H1 (cell line): ENCODE results near the gene IGFALS. TPM values are rescaled to one million over a fixed set of nuclear protein-coding genes. Genes with fewer than 3 reads are reported as not detected.

Experiments used
- CTCF ChIA-PET: fragments of 300-600 bp; sonication (Branson Sonifier 250); formaldehyde crosslinking; loops from one replicate; lab custom pipeline; 2021; ENCODE audit not compliant: partially characterized antibody; lab: Charles Lee
- POLR2A ChIA-PET: fragments of 300-600 bp; sonication (Branson Sonifier 250); formaldehyde crosslinking; loops from one replicate; lab custom pipeline; 2021; ENCODE audit warnings: inconsistent platforms; ENCODE audit not compliant: partially characterized antibody; lab: Charles Lee
- DNase-seq, 2 experiments: peaks; one replicate each; pipeline versions ENCODE4 v3.0.0 to v3.0.0-alpha.2; 2010 to 2022; ENCODE audit warnings: low spot score in 2 of 2, low read depth in 1 of 2, mixed read lengths in 1 of 2
- FAIRE-seq: peaks from 2 replicates; lab custom pipeline; 2011; peaks lifted over from hg19 to GRCh38; lab: Jason Lieb, UNC
- H2AFZ ChIP-seq: 2 replicates; pipeline ENCODE4 v1.8.1; 2012; ENCODE audit warnings: low read length, inconsistent platforms
- H2AK5ac ChIP-seq: 2 replicates; pipeline ENCODE4 v1.6.1; 2013; ENCODE audit warnings: low read depth, low read length
- H2BK120ac ChIP-seq: replicated peaks from 2 replicates; pipeline ENCODE3; 2013; ENCODE audit warnings: low read depth, low read length, inconsistent platforms
- H2BK12ac ChIP-seq: 2 replicates; pipeline ENCODE4 v1.6.1; 2013; ENCODE audit warnings: low read depth, low read length
- H2BK15ac ChIP-seq: 2 replicates; pipeline ENCODE4 v1.6.1; 2013; ENCODE audit warnings: low read length
- H2BK20ac ChIP-seq: 2 replicates; pipeline ENCODE4 v1.6.1; 2013; ENCODE audit warnings: low read length
- H2BK5ac ChIP-seq: 2 replicates; pipeline ENCODE4 v1.6.1; 2013; ENCODE audit warnings: low read depth, low read length
- H3K14ac ChIP-seq: 2 replicates; pipeline ENCODE4 v1.6.1; 2013; ENCODE audit warnings: inconsistent platforms; ENCODE audit not compliant: insufficient read length
- H3K18ac ChIP-seq: 2 replicates; pipeline ENCODE4 v1.6.1; 2013; ENCODE audit warnings: low read length; ENCODE audit errors: extremely low read depth
- H3K23ac ChIP-seq: 2 replicates; pipeline ENCODE4 v1.6.1; 2013; ENCODE audit warnings: inconsistent platforms; ENCODE audit not compliant: insufficient read length
- H3K23me2 ChIP-seq: 2 replicates; pipeline ENCODE4 v1.6.1; 2013; ENCODE audit warnings: low read depth, low read length
- H3K27ac ChIP-seq: 2 replicates; pipeline ENCODE4 v1.6.1; 2011; ENCODE audit warnings: low read depth, low read length, inconsistent platforms
- H3K27me3 ChIP-seq, 4 experiments: replicated peaks in 1 of 4; 1 replicate in 1 of 4; 2 replicates in 3 of 4; pipeline versions ENCODE4 v1.6.1 to v1.8.1; 2011 to 2013; ENCODE audit warnings: low read length in 3 of 4, mild to moderate bottlenecking in 3 of 4, inconsistent platforms in 2 of 4, mixed read lengths in 2 of 4, moderate library complexity in 1 of 4; ENCODE audit not compliant: control insufficient read depth in 3 of 4, insufficient read depth in 3 of 4; ENCODE audit errors: extremely low read depth in 1 of 4
- H3K36me3 ChIP-seq, 4 experiments: 2 replicates each; pipeline versions ENCODE4 v1.6.1 to v1.8.1; 2011 to 2013; ENCODE audit warnings: mild to moderate bottlenecking in 4 of 4, low read length in 3 of 4, moderate library complexity in 2 of 4, control low read depth in 1 of 4, inconsistent platforms in 1 of 4; ENCODE audit not compliant: insufficient read depth in 4 of 4, control insufficient read depth in 2 of 4
- H3K4ac ChIP-seq: replicated peaks from 2 replicates; pipeline ENCODE3; 2013; ENCODE audit warnings: low read length, low read depth, mixed read lengths, inconsistent platforms; ENCODE audit not compliant: insufficient read length
- H3K4me1 ChIP-seq, 4 experiments: replicated peaks in 1 of 4; 1 replicate in 1 of 4; 2 replicates in 3 of 4; pipeline versions ENCODE4 v1.6.1 to v1.8.1; 2011 to 2013; ENCODE audit warnings: low read length in 3 of 4, inconsistent platforms in 2 of 4, mixed read lengths in 1 of 4; ENCODE audit not compliant: insufficient read depth in 4 of 4, control insufficient read depth in 3 of 4
- H3K4me2 ChIP-seq, 2 experiments: 2 replicates each; pipeline versions ENCODE4 v1.6.1 to v1.8.1; 2011 to 2013; ENCODE audit warnings: low read depth in 2 of 2, low read length in 2 of 2, control low read depth in 1 of 2, inconsistent platforms in 1 of 2, mild to moderate bottlenecking in 1 of 2; ENCODE audit not compliant: insufficient read depth in 1 of 2
- H3K4me3 ChIP-seq, 4 experiments: fragments of 200-600, 300-600 bp in 1 of 4; sonication (generic), shearing (Covaris generic), sonication (Bioruptor Twin) in 1 of 4; 2 replicates each; pipeline versions ENCODE4 v1.5.1 to v1.8.1; 2011 to 2016; ENCODE audit warnings: low read length in 4 of 4, low read depth in 3 of 4, control low read depth in 2 of 4, inconsistent platforms in 2 of 4, mild to moderate bottlenecking in 2 of 4, mixed read lengths in 1 of 4, moderate library complexity in 1 of 4; ENCODE audit not compliant: insufficient read depth in 2 of 4; ENCODE audit errors: extremely low read depth in 1 of 4
- H3K56ac ChIP-seq: replicated peaks from 2 replicates; pipeline ENCODE3; 2013; ENCODE audit warnings: low read depth, mild to moderate bottlenecking, mixed read lengths, low read length, inconsistent platforms; ENCODE audit not compliant: insufficient read length
- H3K79me1 ChIP-seq: 2 replicates; pipeline ENCODE4 v1.6.1; 2013; ENCODE audit warnings: low read depth, low read length, control low read depth
- H3K79me2 ChIP-seq, 2 experiments: 2 replicates each; pipeline versions ENCODE4 v1.6.1 to v1.8.1; 2012 to 2013; ENCODE audit warnings: low read length in 2 of 2, mild to moderate bottlenecking in 2 of 2, inconsistent platforms in 1 of 2; ENCODE audit not compliant: insufficient read depth in 2 of 2, control insufficient read depth in 1 of 2
- H3K9ac ChIP-seq, 4 experiments: replicated peaks in 1 of 4; 1 replicate in 1 of 4; 2 replicates in 3 of 4; pipeline versions ENCODE4 v1.6.1 to v1.8.1; 2011 to 2013; ENCODE audit warnings: low read depth in 3 of 4, low read length in 3 of 4, control low read depth in 2 of 4, mild to moderate bottlenecking in 2 of 4, moderate library complexity in 2 of 4, inconsistent platforms in 1 of 4; ENCODE audit errors: extremely low read depth in 1 of 4
- H3K9me3 ChIP-seq, 2 experiments: 2 replicates each; pipeline versions ENCODE4 v1.6.1 to v1.8.1; 2012 to 2013; ENCODE audit warnings: mild to moderate bottlenecking in 2 of 2, moderate library complexity in 2 of 2, control low read depth in 1 of 2, inconsistent platforms in 1 of 2, low read depth in 1 of 2, low read length in 1 of 2, mixed read lengths in 1 of 2; ENCODE audit not compliant: insufficient read depth in 2 of 2
- H4K20me1 ChIP-seq, 2 experiments: replicated peaks in 1 of 2; 2 replicates each; pipeline versions ENCODE3 to v1.8.1; 2011 to 2013; ENCODE audit warnings: inconsistent platforms in 2 of 2, low read length in 2 of 2, mild to moderate bottlenecking in 1 of 2; ENCODE audit not compliant: insufficient read depth in 2 of 2, control insufficient read depth in 1 of 2
- H4K5ac ChIP-seq: 2 replicates; pipeline ENCODE4 v1.6.1; 2013; ENCODE audit warnings: low read length, low read depth, mixed read lengths, inconsistent platforms; ENCODE audit not compliant: insufficient read length
- H4K8ac ChIP-seq: 2 replicates; pipeline ENCODE4 v1.8.0; 2013; ENCODE audit warnings: mild to moderate bottlenecking, moderate library complexity, low read length, inconsistent platforms; ENCODE audit not compliant: insufficient read depth; ENCODE audit errors: extremely low read depth
- H4K91ac ChIP-seq: replicated peaks from 2 replicates; pipeline ENCODE3; 2013; ENCODE audit warnings: low read length, mixed read lengths, inconsistent platforms; ENCODE audit not compliant: insufficient read length
- BCL11A ChIP-seq, 2 experiments: IDR thresholded peaks; one replicate each; pipeline ENCODE4 v1.6.1; 2011; ENCODE audit warnings: low read depth in 2 of 2, low read length in 2 of 2, mild to moderate bottlenecking in 2 of 2
- CHD2 ChIP-seq: IDR thresholded peaks from 2 replicates; pipeline ENCODE4 v1.6.1; 2012; ENCODE audit warnings: low read length, improper control_type of control experiment
- GTF2F1 ChIP-seq: IDR thresholded peaks from 2 replicates; pipeline ENCODE4 v1.6.1; 2012; ENCODE audit warnings: low read depth, low read length, improper control_type of control experiment, borderline replicate concordance
- HDAC6 ChIP-seq: IDR thresholded peaks from one replicate; pipeline ENCODE4 v1.7.1; 2012; ENCODE audit warnings: low read depth, mild to moderate bottlenecking, inconsistent platforms, low read length, moderate library complexity
- MAX ChIP-seq: IDR thresholded peaks from 2 replicates; pipeline ENCODE4 v1.6.1; 2012; ENCODE audit warnings: inconsistent platforms
- POU5F1 ChIP-seq: IDR thresholded peaks from 2 replicates; pipeline ENCODE4 v1.6.1; 2011; ENCODE audit warnings: low read depth, mild to moderate bottlenecking, low read length, moderate library complexity
- SIN3A ChIP-seq, 2 experiments: IDR thresholded peaks in 1 of 2; conservative IDR thresholded peaks in 1 of 2; 2 replicates each; pipeline ENCODE4 v1.6.1; 2011 to 2012; ENCODE audit warnings: low read length in 2 of 2, improper control_type of control experiment in 1 of 2, low read depth in 1 of 2, mild to moderate bottlenecking in 1 of 2
- SP2 ChIP-seq: IDR thresholded peaks from 2 replicates; pipeline ENCODE4 v1.6.1; 2012; ENCODE audit warnings: mild to moderate bottlenecking, low read length, inconsistent platforms
- TBP ChIP-seq: IDR thresholded peaks from 2 replicates; pipeline ENCODE4 v1.6.1; 2011; ENCODE audit warnings: low read depth, low read length, improper control_type of control experiment
- WGBS, 2 experiments: shearing (Covaris generic) in 1 of 2; methylation state at CpG; one replicate each; pipeline versions ENCODE4 v1.1.6 to v1.1.7; 2013 to 2015; ENCODE audit warnings: low lambda C conversion rate in 2 of 2, mixed read lengths in 2 of 2, inconsistent platforms in 1 of 2, low coverage in 1 of 2, missing lambda C conversion rate in 1 of 2; ENCODE audit not compliant: insufficient replicate concordance in 2 of 2, insufficient coverage in 1 of 2, insufficient read length in 1 of 2; ENCODE audit errors: extremely low coverage in 1 of 2, missing lambda C conversion rate in 1 of 2; 5-methylcytosine and 5-hydroxymethylcytosine counted together
- polyA plus RNA-seq, 7 experiments: library from polyadenylated mRNA; depleted of rRNA in 3 of 7; stranded (reverse) in 5 of 7; unstranded in 2 of 7; fragments of >200 nt in 5 of 7; fragments of 200-250 nt in 2 of 7; gene quantifications; 1 replicate in 5 of 7; 2 replicates in 1 of 7; 4 replicates in 1 of 7; pipeline versions ENCODE4 v1.2.1 to v1.2.3, GENCODE V29; 2011 to 2013; ENCODE audit warnings: missing spikeins in 2 of 7, mixed read lengths in 2 of 7
- total RNA-seq: library from RNA; stranded (reverse); fragmentation: NEBNext Ultra II Directional; extraction: Animal tissue kit (Norgen Biotek cat#: 25700); gene quantifications from 2 replicates; pipeline ENCODE4 v1.2.1, GENCODE V29; 2021

The IGFALS gene
- total and polyA plus RNA-seq, 2 of the 8 experiments (the other 6 are each of a cell fraction or from before 2014, with no cell fraction given): not detected

DNA sequence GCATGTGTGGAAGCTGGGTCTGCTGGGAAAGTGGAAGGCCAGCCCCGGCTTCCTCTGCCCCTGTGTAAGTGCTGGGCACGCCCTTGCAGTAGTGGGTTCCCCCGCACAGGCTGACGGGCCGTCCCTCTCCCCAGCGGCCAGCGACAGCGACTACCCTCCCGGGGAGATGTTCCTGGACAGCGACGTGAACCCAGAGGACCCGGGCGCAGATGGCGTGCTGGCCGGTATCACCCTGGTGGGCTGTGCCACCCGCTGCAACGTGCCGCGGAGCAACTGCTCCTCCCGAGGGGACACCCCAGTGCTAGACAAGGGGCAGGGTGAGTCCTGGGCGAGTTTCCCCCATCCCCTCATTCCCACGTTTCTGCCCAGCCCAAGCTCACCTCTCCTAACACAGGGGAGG lies 27.7 kb downstream of the IGFALS start:
- Histone ChIP-seq H3K27ac (no peak overlapping the region), H3K36me3 (peaks cover 3 to 37% (median 7%) of the 10 kb centered on the region in 4 experiments; a peak in 4 of 8 replicates), H2BK15ac (no peak overlapping the region), H4K8ac (no peak overlapping the region), H2BK120ac (no peak overlapping the region), H3K23ac (no peak overlapping the region), H4K5ac (no peak overlapping the region), H3K79me2 (no peaks in the 10 kb centered on the region; a peak in 1 of 4 replicates), H3K79me1 (no peaks in the 10 kb centered on the region), H3K4me2 (no peak overlapping the region), H4K20me1 (peaks cover 1 to 13% of the 10 kb centered on the region in 2 experiments), H3K56ac (no peak overlapping the region), H2BK5ac (no peak overlapping the region), H3K23me2 (peaks cover 6% of the 10 kb centered on the region; the same call in 1 of the 2 replicates), H2AK5ac (no peak overlapping the region), H3K27me3 (no peaks in the 10 kb centered on the region; a peak in 1 of 7 replicates), H3K9me3 (no peaks in the 10 kb centered on the region; a peak in 1 of 4 replicates), H3K4ac (no peak overlapping the region), H2BK12ac (no peak overlapping the region), H2AFZ (no peak overlapping the region), H3K9ac (no peak overlapping the region), H4K91ac (no peak overlapping the region), H3K18ac (no peak overlapping the region), H3K14ac (no peak overlapping the region), H2BK20ac (no peak overlapping the region), H3K4me1 (peaks cover 0 to 21% (median 12%) of the 10 kb centered on the region in 4 experiments; a peak in 5 of 7 replicates), H3K4me3 (no peak overlapping the region)
- 92% methylated on average over 20 of the region's 22 CpGs; no CpG with 5 or more reads in 1 of the 2 experiments for WGBS, 2 experiments
- TF ChIP-seq CHD2: no peak
- no peak for TF ChIP-seq GTF2F1
- no peak for TF ChIP-seq MAX
- no peak for TF ChIP-seq SP2
- no peak for TF ChIP-seq SIN3A (conservative IDR thresholded peaks at IDR 0.05 in 1 of 2, IDR thresholded peaks at IDR 0.05 in 1 of 2; ENCODE audit: low read depth in 1 of 2, low read length in 2 of 2)
- TF ChIP-seq HDAC6: no peak
- TF ChIP-seq POU5F1: no peak
- TF ChIP-seq BCL11A (IDR thresholded peaks at IDR 0.05; ENCODE audit: low read depth in 2 of 2, low read length in 2 of 2): no peak
- TF ChIP-seq TBP: no peak
- DNase-seq (no peak), FAIRE-seq (no peak)
- POLR2A ChIA-PET: interaction anchor here (1.3 to 13.5 kb wide), 2 partner anchors 14 to 88 kb away, joined by 3 to 246 read pairs; partner anchors contain the start of genes JPT2, NUBP2 and SPSB3
- CTCF ChIA-PET: interaction anchor here (1.3 to 3.1 kb wide), 2 partner anchors 8 to 25 kb away, joined by 3 to 13 read pairs; partner anchors contain the start of genes EME2 and MRPS34
